GM19193 (cell line): ENCODE data around the gene FRMPD4.

Experiments
- POLR2A ChIP-seq: IDR thresholded peaks from 4 replicates; pipeline ENCODE4 v1.6.1; 2011; ENCODE audit not compliant: insufficient read depth, insufficient read length; ENCODE audit errors: extremely low read depth

The FRMPD4 gene

GRCh38 chrX:12239356-12240082 lies 101.2 kb downstream of the FRMPD4 start:
- TF ChIP-seq POLR2A: no peak

- TF ChIP-seq POLR2A: no peak
These were observed 102.2 kb downstream of the FRMPD4 start for GRCh38 chrX:12240491-12240890.

- TF ChIP-seq POLR2A: no peak
These were observed 102.8 kb downstream of the FRMPD4 start for GRCh38 chrX:12241026-12241425.

GRCh38 chrX:12245650-12246645 lies 107.7 kb downstream of the FRMPD4 start:
- no peak for TF ChIP-seq POLR2A

GRCh38 chrX:12249997-12250396 lies 111.7 kb downstream of the FRMPD4 start:
- no peak for TF ChIP-seq POLR2A

GRCh38 chrX:12263211-12263610 lies 124.9 kb downstream of the FRMPD4 start:
- no peak for TF ChIP-seq POLR2A

GRCh38 chrX:12269484-12269883 lies 131.2 kb downstream of the FRMPD4 start:
- TF ChIP-seq POLR2A: no peak

- no peak for TF ChIP-seq POLR2A
These were observed 139.9 kb downstream of the FRMPD4 start for GRCh38 chrX:12278151-12278550.

- TF ChIP-seq POLR2A: no peak
These were observed 144.7 kb downstream of the FRMPD4 start for GRCh38 chrX:12282991-12283390.

- TF ChIP-seq POLR2A: no peak
These were observed 154.9 kb downstream of the FRMPD4 start for GRCh38 chrX:12292996-12293765.

GRCh38 chrX:12297353-12297752 lies 159.1 kb downstream of the FRMPD4 start:
- TF ChIP-seq POLR2A: no peak

- no peak for TF ChIP-seq POLR2A
These were observed 163.0 kb downstream of the FRMPD4 start for GRCh38 chrX:12301288-12301687.

- no peak for TF ChIP-seq POLR2A
These were observed 166.0 kb downstream of the FRMPD4 start for GRCh38 chrX:12304261-12304660.

- TF ChIP-seq POLR2A: no peak
These were observed 169.7 kb downstream of the FRMPD4 start for GRCh38 chrX:12307961-12308360.

GRCh38 chrX:12308420-12308819 lies 170.1 kb downstream of the FRMPD4 start:
- no peak for TF ChIP-seq POLR2A
